ENCODE data around the gene ATP8B3.

The ATP8B3 gene

DNA sequence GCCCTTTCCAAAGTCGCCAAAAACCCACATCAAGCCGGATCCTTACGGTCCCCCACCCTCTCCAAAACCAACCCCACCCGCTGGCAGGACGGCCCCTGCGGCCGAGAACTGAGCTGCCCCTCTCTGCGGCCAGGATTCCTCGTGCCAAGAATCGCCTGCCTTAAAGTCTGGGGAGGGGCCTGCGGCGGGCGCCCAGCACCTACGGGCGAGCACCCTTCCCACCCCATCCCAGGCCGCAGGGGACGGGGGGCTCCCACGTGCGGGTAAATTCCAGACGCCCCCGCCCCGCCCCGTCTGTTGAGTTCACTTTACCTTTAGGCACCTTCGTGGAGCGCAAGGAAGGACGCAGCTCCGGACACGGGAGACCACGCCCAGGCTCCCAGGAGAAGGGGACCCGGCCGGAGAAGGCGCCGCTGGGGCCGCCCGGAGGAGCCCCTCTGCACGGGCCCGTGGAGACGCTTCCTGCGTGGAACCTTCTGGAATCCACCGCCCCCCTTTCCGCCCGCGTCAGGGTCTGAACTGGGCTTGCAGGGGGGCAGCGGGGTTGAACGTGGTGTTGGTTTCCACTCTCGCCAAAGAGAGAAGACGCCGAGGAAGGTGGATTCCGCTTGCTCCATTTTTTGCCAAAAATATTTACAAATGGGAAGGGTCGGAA is 36.0 kb downstream of the ATP8B3 start:
- FAIRE-seq = no peak
- no peak for DNase-seq (ENCODE audit: extremely low spot score, insufficient read length, low read depth)

DNA sequence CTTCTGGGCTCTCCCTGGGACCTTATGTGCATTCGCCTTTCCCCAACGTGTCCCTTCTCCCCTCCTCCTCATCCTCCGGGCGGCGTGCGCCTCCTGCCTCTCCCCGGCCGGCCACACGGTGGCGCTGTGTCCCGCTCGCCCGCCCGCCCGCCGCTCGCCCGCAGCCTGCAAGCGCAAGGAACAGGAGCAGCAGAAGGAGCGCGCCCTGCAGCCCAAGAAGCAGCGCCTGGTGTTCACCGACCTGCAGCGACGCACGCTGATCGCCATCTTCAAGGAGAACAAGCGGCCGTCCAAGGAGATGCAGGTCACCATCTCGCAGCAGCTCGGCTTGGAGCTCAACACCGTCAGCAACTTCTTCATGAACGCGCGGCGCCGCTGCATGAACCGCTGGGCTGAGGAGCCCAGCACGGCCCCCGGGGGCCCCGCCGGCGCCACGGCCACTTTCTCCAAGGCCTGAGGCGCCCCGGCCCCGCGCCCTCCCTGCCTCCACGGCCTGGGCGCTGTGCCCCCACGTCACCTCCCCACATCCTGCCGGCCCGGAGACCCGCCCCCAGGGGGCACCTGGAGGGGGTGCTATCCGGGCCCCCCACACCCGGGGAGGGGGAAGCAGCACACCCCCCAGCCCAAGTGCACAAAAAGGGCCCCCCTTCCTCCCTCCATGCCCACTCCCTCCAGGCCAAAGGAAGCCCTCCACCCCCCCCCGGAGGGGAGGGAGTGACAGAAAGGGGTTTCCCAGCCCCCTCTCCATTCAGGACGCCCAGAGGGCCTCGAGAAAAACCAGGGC is 36.9 kb downstream of the ATP8B3 start:
- DNase-seq (ENCODE audit: extremely low spot score, insufficient read length, low read depth) = no peak
- FAIRE-seq = no peak

DNA sequence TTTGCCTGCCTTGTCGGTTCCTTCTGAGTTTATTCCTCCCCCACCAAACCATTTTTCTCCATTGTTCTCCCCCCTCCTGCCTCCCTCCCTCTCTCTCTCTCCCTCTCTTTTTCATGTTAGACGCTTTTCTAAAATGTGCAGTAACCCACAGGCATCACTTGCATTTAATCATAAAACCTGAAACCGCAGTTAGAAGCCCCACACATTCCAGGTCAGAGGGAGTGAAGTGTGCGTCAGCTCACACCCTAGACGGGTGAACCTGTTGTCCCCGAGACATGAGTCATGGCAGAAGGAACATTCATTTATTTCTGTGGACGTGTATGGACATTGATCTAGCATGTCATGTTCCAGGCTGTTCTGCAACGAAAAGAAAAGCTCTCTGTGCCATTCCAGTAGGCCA is 38.9 kb downstream of the ATP8B3 start:
- no peak for FAIRE-seq
- DNase-seq (ENCODE audit: extremely low spot score, insufficient read length, low read depth) = no peak

DNA sequence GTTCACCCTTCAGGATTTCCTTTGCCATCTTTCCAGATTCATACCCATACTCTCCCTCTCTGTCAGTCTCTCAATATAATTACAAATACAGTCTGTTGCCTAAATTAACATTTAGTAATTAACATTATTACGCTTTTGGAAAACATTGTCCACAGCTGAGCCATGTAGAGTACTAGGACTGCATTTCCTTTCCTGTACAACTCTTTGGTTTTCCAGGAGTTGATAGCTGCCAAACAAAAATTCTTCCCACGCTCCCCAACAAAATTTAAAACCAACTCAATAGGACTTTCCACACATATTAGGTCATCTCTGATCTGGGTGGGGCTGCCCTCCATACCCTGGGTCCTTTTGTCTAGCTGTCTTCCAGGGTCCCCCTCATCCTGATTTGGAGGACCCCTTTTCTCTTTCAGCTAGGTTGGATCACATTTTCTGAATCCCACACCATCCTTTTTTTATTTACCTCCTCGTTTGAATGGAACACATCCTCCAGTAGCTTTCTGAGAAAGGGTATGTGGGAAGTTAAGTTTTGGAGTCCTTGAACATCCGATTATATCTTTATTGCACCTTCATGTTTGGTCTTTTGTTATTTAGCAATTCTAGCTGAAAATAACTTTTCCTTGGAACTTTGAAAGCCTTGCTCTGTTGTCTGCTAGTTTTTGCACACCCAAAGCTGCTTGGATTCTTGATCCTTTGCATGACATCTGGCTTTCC is 41.1 kb downstream of the ATP8B3 start:
- DNase-seq (ENCODE audit: extremely low spot score, insufficient read length, low read depth) (no peak), FAIRE-seq (no peak)

DNA sequence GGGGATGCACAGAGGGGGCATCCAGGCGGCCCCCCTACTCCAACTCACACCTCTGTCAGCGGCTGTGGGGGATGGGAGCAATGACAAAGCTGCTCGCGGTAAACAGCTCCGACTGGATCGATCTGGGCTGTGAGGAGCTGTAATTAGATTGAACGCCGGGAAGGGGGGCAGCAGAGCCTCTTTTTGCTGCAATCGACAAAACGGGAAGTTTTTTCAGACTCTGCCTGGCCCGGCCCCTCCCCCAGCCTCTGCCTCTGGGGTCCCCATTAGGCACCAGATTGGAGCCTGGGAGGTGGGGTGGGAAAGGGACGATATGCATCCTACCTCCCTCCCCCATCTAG is 42.5 kb downstream of the ATP8B3 start:
- FAIRE-seq = no peak

DNA sequence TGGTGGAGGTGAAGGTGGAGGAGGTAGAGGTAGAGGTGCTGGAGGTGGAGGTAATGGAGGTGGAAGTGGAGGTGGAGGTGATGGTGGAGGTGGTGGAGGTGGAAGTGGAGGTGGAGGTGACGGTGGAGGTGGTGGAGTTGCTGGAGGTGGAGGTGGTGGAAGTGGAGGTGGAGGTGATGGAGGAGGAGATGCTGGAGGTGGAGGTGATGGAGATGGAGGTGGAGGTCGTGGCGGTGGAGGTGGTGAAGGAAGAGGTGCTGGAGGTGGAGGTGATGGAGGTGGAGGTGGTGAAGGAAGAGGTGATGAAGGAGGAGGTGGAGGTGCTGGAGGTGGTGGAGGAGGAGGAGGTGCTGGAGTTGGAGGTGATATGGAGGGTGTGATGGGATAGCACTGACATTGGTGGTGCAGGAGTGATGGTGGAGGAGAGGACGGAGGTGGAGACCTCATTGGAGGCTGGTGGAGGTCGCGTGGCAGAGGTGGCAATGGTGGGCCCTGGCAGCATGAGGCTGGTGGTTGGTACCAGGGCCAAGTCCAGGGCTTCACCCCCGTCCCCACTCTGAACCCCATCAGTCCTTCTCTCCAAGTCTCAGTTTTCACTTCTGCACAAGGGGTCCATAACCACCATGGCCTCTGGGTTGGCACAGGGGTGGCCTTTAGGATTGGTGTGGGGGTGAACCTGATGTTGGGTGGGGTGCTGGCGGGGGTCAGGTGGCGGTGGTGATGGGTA is 43.0 kb downstream of the ATP8B3 start:
- DNase-seq (ENCODE audit: extremely low spot score, insufficient read length, low read depth) (no peak), FAIRE-seq (no peak)

More for the DNA sequence above, 42.5 kb downstream of the ATP8B3 start:
- DNase-seq (ENCODE audit: extremely low spot score, insufficient read length, low read depth) = no peak

DNA sequence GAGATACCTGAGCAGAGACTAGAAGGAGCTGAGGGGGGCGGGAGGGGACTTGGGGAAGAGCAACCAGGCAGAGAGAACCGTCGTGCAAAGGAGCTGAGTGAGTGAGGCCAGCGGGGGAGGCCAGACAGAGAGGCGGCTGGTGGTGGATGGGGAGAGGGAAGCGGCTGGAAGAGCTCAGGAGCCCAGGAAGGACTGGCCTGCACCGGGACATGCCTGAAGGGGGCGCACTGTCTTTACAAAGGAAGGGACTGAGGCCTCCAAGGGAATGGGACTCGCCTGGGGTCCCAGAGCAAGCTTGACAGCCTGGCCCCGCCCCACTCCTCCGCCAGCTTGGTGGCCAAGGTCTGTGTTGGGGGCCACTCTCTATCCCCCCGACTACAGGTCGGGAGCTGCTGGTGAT is 43.8 kb downstream of the ATP8B3 start:
- DNase-seq (ENCODE audit: extremely low spot score, insufficient read length, low read depth) = no peak
- no peak for FAIRE-seq

DNA sequence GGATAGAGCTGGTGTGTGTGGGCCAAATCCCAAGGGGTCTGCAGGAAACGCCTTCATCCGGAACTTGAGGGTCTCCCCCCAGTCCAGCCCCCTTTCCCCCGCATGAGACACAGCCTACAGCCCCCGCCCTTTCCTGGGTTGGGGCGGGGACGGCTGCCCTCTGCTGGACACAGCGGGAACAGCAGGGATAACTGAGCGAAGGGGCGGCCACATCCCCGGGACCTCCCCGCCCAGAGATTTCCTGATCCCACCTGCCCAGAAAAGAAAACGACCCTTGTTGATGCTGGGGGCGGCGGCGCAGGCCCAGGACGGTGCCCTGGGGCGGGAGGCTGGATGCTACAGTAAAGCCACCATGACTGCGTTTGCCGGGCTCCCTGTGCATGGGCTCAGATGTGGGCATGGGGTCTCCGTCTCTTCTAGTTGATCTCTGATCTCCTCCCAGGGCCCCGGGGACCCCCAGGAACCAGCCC is 44.6 kb downstream of the ATP8B3 start:
- FAIRE-seq (peak; percentile 72), DNase-seq (ENCODE audit: extremely low spot score, insufficient read length, low read depth) (peak; percentile 75)

DNA sequence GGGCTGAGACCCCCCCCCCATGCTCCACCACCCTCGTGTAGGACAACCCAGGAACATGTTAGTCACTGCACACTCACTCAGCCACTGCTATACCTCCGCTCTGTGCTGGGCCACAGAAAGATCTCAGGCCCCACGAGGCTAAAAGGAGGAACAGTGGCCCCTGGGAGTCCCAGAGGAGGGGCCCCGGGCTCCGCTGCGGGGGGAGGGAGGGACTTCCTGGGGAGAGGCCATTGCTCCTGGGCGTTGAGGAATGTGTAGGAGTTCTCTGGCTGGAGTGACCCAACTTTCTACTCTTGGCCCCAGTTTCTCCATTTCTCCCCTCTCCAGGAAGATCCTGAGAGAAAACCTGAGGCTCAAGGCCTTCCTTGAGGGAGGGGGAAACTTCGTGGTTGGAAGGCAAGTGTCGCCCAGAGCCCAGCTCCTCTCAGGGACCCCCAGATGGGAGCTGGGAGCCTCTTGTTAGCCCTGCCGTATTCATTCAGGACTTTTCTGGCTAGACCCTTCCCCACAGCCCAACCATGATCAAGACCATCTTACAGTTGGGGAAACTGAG is 45.2 kb downstream of the ATP8B3 start:
- FAIRE-seq = no peak
- no peak for DNase-seq (ENCODE audit: extremely low spot score, insufficient read length, low read depth)

DNA sequence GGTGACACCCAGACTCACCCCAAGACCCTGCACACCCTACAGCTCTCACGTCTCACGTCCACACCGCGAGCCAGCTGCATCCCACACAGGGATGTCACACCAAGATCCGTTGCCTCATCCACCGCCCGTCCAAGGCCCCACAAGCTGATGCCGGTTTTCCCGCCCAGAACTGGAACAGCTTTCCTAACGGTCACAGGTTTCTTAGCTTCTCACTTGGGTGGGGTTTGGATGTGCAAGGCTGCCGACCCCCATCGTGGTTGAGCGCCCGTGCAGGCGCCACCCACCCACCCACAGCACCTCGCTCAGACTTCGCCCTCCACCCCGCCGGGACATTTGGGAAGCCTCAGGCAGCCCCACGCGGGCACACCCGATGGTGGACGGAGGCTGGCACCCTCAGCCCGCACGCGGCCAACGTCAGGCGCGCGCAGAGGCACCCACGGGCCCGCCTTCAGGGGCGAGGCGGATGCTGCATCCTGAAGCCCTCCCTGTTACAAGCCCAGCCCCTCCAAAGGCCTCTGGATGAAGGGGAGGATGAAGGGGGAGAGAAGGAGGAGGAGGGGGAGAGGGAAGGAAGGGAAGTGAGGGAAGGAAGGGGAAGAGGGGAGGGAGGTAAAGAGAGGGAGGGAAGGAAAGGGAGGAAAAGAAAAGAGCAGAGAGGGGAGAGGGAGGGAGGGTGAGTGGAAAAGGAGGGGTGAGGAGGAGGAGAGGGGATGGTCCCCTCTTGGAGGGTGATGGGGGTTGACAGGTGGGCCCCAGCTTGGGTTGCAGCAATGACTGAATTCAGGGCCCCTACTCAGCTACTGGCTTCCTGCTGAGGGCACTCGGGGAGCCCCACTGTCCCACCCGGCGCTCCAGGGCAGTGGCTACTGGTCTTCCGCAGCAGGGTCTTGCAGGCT is 45.9 kb downstream of the ATP8B3 start:
- FAIRE-seq (no peak), DNase-seq (ENCODE audit: extremely low spot score, insufficient read length, low read depth) (no peak)

DNA sequence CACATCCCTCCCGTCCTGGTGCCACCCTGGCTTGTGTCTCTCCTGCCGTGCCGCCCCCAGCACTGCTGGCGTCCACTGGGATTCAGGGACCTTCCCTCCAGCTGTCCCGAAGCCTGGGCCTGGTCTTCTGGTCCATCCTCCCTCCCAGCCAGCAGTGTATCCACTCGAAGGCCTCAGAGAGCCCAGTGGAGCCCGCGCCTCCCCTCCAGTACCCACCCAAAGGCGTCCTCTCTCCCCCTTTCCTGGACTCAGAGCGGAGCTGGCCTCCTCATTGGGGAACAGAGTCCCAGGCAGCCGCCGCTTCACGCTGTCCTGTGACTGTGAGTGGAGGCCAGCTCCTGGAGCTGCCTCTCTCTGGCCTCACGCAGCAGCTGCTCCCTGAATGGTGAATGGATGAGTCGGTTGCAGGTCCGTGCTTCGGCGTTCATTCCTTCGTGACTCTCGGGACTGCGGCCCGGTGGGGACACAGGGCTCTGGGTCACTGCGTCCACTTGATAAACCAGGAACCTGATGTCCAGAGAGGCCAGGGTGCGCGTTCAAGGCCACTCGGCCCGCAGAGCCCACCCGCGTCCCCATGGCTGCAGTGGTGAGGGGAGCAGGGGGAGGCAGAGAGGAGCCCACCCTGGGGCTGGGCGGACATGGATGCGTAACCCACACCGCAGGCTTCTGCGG is 46.7 kb downstream of the ATP8B3 start:
- DNase-seq (ENCODE audit: extremely low spot score, insufficient read length, low read depth) (no peak), FAIRE-seq (no peak)

DNA sequence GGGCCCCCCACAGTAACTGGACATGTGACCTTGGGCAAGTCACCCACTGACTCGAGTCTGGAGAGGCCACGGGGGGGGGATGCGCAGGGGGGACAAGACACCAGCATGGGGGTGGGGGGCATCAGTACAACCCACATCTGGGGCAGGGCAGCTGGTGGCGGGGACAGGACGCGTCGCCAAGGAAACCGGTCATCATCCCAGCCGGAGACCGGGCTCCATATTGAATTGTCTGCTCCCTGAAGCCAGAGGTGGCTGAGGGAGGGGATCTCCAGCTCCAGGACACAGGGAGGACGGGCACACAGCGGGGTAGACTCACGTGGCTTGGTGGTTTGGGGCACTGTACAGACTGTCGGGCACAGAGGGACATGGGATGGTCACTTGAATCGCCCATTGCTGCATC is 47.3 kb downstream of the ATP8B3 start:
- FAIRE-seq = no peak
- DNase-seq (ENCODE audit: extremely low spot score, insufficient read length, low read depth) = no peak

DNA sequence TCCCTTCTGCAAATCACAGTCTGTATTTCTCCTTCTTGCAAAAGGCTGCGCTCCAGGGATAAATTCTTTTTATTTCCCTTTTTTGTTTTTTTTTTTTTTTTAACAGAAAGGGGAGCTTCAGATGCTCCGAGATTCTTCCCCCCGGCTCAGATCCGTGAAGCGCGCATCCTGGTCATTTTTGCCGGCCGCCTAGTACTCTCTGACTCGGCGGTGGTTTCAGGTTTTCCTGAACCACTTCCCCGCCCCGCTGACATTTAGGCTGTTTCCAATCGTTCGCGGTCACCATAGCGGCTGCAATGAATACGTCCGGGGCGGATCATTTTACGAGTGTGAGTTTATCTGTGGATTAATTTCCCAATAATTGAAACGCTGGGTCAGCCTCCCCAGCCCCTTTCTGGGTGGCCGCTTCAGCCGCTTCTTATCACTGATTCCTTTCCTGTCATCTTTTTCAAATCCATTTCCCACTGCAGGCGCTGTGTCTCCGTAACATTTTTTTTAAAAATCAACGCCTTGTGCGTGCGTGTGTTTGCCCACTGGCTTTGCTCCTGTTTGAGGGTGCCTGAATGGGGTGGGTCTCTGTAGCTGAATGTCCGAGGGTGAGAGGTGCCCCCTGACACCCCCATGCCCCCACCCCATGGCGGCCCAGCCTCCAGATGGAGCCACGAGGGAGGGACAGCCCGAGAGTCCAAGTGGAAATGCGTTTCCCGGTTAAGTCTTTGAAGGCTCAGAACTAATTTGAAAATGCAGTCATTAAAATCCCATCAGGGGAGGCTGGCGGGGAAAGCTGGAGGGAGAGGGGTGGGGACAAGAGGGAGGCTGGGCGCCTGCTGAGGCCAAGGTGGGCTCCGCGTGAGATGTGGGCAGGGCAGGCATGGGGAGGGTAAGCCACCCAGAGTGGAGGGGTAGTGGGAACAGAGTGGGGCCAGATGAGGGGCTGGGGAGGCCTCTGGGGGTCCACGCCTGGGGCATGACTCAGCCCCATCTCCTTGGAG is 48.1 kb downstream of the ATP8B3 start:
- DNase-seq (ENCODE audit: extremely low spot score, insufficient read length, low read depth) (no peak), FAIRE-seq (no peak)

DNA sequence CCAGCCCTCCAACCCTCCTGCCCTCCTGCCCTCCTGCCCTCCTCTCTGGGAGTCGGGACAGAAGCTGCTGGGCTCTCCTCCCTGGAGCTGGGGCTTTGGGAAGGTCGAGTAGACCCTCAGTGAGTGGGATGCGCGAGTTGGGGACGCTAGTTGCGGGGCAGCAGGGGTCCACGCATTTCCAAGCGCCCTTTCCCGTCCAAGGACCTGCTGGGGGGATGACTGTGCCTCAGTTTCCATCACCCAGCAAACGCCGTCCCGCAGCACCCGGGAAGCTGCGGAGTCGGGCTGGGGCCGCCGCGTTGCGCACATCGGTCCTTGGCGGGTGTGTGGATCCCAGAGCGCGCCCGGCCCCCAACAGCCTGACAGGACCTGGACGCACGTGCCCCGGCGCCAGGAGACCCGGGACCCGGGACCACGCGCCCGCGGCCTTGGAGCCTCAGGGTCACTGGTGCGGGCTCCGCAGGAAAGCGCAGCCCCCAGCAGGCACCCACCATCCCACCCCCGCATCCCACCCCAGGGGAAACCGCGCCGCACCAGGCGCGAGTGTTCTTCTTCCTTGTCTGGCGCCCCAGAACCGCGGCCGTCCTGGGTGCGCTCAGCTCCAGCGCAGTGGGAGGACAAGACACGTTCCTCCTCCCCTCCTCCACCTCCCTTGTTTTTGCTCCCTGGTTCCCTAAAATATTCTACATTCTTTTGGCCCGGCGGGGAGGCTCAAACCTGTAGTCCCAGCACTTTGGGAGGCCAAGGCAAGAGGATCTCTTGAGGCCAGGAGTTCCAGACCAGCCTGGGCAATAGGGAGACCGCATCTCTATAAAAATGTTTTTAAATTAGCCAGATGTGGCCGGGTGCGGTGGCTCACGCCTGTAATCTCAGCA is 49.6 kb downstream of the ATP8B3 start:
- DNase-seq (ENCODE audit: extremely low spot score, insufficient read length, low read depth) (no peak), FAIRE-seq (no peak)

DNA sequence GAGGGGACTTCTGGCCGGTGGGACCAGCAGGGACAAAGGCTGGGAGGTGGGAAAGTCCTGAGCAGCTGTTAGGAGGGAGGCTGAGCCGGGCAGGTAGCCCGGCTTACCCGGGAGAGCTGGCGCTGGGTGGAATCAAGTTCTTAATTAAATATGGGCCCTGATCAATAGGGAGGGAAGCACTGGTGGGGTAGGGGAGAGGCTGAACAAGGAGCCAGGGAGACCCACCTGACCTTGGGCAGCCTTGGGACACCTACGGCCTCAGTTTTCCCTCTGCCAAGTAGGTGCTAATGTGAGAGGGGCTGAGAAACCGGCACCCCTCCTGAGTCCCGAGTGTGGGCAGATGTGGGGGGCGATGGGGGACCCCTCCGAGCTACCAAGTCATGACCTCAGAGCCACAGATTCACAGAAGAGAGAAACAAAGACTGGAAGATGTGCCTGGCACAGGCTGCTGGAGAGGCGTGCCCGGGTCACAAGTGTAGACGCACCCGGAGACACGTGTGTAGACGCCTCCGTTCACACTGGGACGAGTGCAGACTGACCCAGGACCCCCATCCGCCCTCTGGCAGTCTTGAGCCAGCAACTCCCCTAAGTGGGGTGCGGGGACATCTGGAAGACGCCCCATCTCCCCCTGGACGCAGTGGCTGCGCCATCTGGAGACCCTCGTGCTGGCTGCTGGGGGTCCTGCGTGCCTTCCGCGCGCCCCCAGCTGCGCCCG is 50.4 kb downstream of the ATP8B3 start:
- FAIRE-seq (no peak), DNase-seq (ENCODE audit: extremely low spot score, insufficient read length, low read depth) (no peak)

Data from GM18507 (cell line).